MM.1S (cell line): ENCODE measurements around the gene IL18RAP.

ENCODE experiments used
- DNase-seq: peaks from one replicate; pipeline ENCODE4 v3.0.0-alpha.2; 2015
- H2AFZ ChIP-seq: fragments of 300-600 bp; sonication (generic); 2 replicates; pipeline ENCODE4 v1.6.0; 2016; ENCODE audit warnings: antibody characterized with exemption, low read length
- H3F3A ChIP-seq: fragments of 300-600 bp; sonication (generic); 2 replicates; pipeline ENCODE4 v1.6.1; 2016; ENCODE audit warnings: mild to moderate bottlenecking, antibody characterized with exemption, low read length, moderate library complexity, mixed read lengths; ENCODE audit not compliant: insufficient read depth
- H3K27ac ChIP-seq: fragments of 300-600 bp; sonication (generic); 2 replicates; pipeline ENCODE4 v1.5.1; 2016; ENCODE audit warnings: mild to moderate bottlenecking, low read length
- H3K27me3 ChIP-seq: fragments of 300-600 bp; sonication (generic); replicated peaks from 2 replicates; pipeline ENCODE4 v1.6.0; 2016; ENCODE audit warnings: low read length; ENCODE audit not compliant: insufficient read depth
- H3K36me3 ChIP-seq: fragments of 300-600 bp; sonication (generic); replicated peaks from 2 replicates; pipeline ENCODE4 v1.6.1; 2016; ENCODE audit warnings: mild to moderate bottlenecking, low read length, mixed read lengths; ENCODE audit not compliant: insufficient read depth
- H3K4me1 ChIP-seq: fragments of 300-600 bp; sonication (generic); 2 replicates; pipeline ENCODE4 v1.6.1; 2016; ENCODE audit warnings: low read length, mixed read lengths
- H3K4me2 ChIP-seq: fragments of 300-600 bp; sonication (generic); 2 replicates; pipeline ENCODE4 v1.6.0; 2016; ENCODE audit warnings: low read depth, low read length
- H3K4me3 ChIP-seq: fragments of 300-600 bp; sonication (generic); 2 replicates; pipeline ENCODE4 v1.5.1; 2016; ENCODE audit warnings: low read length, mixed read lengths
- H3K79me2 ChIP-seq: fragments of 300-600 bp; sonication (generic); 2 replicates; pipeline ENCODE4 v1.6.1; 2016; ENCODE audit warnings: mixed run types, low read length, mixed read lengths
- H3K9ac ChIP-seq: fragments of 300-600 bp; sonication (generic); 2 replicates; pipeline ENCODE4 v1.6.1; 2016; ENCODE audit warnings: low read length, mixed read lengths
- H3K9me2 ChIP-seq: fragments of 300-600 bp; sonication (generic); replicated peaks from 2 replicates; pipeline ENCODE4 v1.6.1; 2016; ENCODE audit warnings: mild to moderate bottlenecking, low read length, mixed read lengths; ENCODE audit not compliant: insufficient read depth
- H3K9me3 ChIP-seq: fragments of 300-600 bp; sonication (generic); replicated peaks from 2 replicates; pipeline ENCODE4 v1.6.1; 2016; ENCODE audit warnings: mild to moderate bottlenecking, low read length, mixed read lengths; ENCODE audit not compliant: insufficient read depth
- H4K20me1 ChIP-seq: fragments of 300-600 bp; sonication (generic); 2 replicates; pipeline ENCODE4 v1.6.1; 2016; ENCODE audit warnings: mild to moderate bottlenecking, low read length, moderate library complexity, mixed read lengths; ENCODE audit not compliant: insufficient read depth
- CTCF ChIP-seq: fragments of 300-600 bp; sonication (generic); IDR thresholded peaks from 2 replicates; pipeline ENCODE4 v1.5.1; 2016; ENCODE audit warnings: antibody characterized with exemption, low read length, mixed read lengths
- EZH2 ChIP-seq: fragments of 300-600 bp; sonication (generic); optimal IDR thresholded peaks from 2 replicates; pipeline ENCODE3; 2017; ENCODE audit warnings: low read depth, mild to moderate bottlenecking, antibody characterized with exemption, low read length, mixed read lengths
- EZH2phosphoT487 ChIP-seq: fragments of 300-600 bp; sonication (generic); IDR thresholded peaks from 2 replicates; pipeline ENCODE4 v1.6.1; 2018; ENCODE audit warnings: antibody characterized with exemption, low read length

The IL18RAP gene

DNA sequence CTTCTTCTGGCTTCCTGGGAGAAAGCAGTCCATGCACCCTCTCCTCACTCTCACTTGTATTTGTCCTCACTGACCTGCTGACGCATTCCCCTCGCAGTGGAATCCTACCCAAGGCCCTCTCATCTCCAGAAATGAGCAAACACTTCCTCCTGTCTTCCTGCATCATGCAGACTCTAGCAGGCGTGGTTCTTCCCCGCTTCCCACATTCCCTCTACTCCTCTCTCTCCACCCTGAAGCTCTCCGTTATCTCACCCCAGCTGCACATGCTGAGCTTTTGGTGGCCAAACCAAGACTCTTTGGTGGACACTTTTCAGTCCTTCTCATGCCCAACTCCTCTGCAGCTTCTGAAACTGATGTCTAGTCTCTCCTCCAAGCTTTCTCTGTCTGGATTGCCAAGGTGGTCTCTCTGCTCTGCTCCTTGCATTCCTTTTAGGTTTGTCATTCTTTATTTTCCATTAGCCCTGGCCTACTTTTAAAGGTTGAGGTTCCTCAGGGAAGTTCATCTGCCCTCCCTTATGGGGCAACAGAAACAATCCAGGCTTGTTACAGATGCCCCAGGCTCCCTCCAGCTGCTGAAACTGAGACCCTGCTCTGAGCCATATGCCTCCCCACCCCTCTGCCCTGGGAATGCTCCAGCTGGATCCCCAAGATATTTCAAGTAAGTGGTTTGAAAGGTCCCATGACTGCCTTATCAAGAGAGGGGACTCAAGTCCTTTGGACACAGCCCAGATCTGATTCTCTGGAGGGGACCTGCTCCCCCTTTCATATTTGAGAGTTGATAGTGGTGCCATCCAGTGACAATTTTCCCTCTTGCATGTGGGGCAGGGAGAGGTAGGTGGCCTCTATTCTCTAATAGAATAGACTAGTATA lies 835 bp upstream of the IL18RAP start:
- TF ChIP-seq CTCF: no peak
- no peak for TF ChIP-seq EZH2phosphoT487
- TF ChIP-seq EZH2: no peak
- Histone ChIP-seq H3K27ac (no peak overlapping the region), H3K27me3 (no peaks in the 10 kb centered on the region)

DNA sequence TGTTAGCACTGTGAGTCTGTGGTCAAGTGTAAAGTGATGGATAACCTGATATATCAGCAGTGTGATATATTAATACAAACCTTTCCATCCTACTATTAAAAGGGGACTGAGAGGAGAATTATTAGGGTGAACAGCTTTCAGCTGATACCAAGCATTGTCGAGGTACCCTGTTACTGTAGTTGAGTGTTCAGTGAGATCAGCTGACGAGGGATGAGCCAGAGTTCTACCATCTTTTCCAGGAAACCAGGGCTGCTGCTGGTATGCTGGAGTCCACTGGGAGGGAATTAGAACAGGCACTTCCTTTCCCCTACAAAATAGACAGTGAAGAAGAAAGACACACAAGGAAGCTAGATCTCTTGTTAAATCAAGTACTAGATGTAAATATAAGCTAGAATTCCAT lies 408 bp downstream of the IL18RAP start:
- Histone ChIP-seq H2AFZ (no peak overlapping the region), H3K4me3 (no peak overlapping the region), H3K9me2 (no peaks in the 10 kb centered on the region), H3K27me3 (no peaks in the 10 kb centered on the region), H3K4me1 (peaks cover 4% of the 10 kb centered on the region; the same call in 1 of the 2 replicates), H3K27ac (no peak overlapping the region), H3F3A (peaks cover 6% of the 10 kb centered on the region; the same call in 1 of the 2 replicates), H3K9me3 (no peaks in the 10 kb centered on the region), H4K20me1 (no peaks in the 10 kb centered on the region), H3K36me3 (no peaks in the 10 kb centered on the region), H3K79me2 (no peaks in the 10 kb centered on the region), H3K9ac (no peak overlapping the region), H3K4me2 (no peak overlapping the region)
- no peak for TF ChIP-seq EZH2phosphoT487
- no peak for TF ChIP-seq EZH2
- no peak for TF ChIP-seq CTCF
- no peak for DNase-seq

More for the DNA sequence above, 835 bp upstream of the IL18RAP start:
- Histone ChIP-seq H3F3A (peaks cover 12% of the 10 kb centered on the region; the same call in 1 of the 2 replicates), H3K9me2 (no peaks in the 10 kb centered on the region), H3K9ac (no peak overlapping the region), H3K79me2 (no peaks in the 10 kb centered on the region), H3K9me3 (no peaks in the 10 kb centered on the region), H3K4me3 (no peak overlapping the region), H3K36me3 (no peaks in the 10 kb centered on the region), H4K20me1 (no peaks in the 10 kb centered on the region), H2AFZ (no peak overlapping the region), H3K4me1 (peaks cover 13% of the 10 kb centered on the region; the same call in 1 of the 2 replicates), H3K4me2 (no peak overlapping the region)
- no peak for DNase-seq

DNA sequence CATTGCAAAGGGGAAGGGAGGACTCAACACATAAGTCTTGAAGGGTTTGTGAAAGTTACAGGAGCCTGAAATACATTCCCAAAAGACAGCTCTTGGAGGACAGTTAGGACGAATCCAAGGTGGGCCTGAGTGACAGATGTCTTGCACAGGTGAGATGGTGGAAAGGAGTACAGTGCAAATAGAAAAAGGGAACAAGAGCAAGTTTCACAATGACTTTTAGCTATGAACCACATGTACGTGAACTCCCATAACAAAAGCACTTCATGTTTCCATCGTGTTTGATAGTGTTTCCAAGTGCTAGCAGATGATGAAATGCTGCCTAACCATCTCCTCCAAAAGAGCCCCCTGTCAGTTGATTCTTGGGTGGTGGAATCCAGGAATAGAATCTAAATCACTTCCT lies 1.8 kb downstream of the IL18RAP start:
- Histone ChIP-seq H3K36me3 (no peaks in the 10 kb centered on the region), H3K4me3 (no peak overlapping the region), H3K4me1 (no peaks in the 10 kb centered on the region), H3K9me3 (no peaks in the 10 kb centered on the region), H3K9ac (no peak overlapping the region), H3K9me2 (no peaks in the 10 kb centered on the region), H3K4me2 (no peak overlapping the region), H4K20me1 (no peaks in the 10 kb centered on the region), H3K27ac (no peak overlapping the region), H3K27me3 (no peaks in the 10 kb centered on the region), H3F3A (no peaks in the 10 kb centered on the region), H3K79me2 (no peaks in the 10 kb centered on the region), H2AFZ (no peak overlapping the region)
- no peak for DNase-seq
- no peak for TF ChIP-seq EZH2phosphoT487
- TF ChIP-seq CTCF: no peak
- TF ChIP-seq EZH2: no peak
